ENCODE data around the gene DICER1. TPM values are rescaled to one million over a fixed set of nuclear protein-coding genes. Genes with fewer than 3 reads are reported as not detected.

Gene DICER1
- polyA plus RNA-seq, 2 of the 4 experiments (the other 2 are of a cell fraction): 14.1 to 46.3 TPM

DNA sequence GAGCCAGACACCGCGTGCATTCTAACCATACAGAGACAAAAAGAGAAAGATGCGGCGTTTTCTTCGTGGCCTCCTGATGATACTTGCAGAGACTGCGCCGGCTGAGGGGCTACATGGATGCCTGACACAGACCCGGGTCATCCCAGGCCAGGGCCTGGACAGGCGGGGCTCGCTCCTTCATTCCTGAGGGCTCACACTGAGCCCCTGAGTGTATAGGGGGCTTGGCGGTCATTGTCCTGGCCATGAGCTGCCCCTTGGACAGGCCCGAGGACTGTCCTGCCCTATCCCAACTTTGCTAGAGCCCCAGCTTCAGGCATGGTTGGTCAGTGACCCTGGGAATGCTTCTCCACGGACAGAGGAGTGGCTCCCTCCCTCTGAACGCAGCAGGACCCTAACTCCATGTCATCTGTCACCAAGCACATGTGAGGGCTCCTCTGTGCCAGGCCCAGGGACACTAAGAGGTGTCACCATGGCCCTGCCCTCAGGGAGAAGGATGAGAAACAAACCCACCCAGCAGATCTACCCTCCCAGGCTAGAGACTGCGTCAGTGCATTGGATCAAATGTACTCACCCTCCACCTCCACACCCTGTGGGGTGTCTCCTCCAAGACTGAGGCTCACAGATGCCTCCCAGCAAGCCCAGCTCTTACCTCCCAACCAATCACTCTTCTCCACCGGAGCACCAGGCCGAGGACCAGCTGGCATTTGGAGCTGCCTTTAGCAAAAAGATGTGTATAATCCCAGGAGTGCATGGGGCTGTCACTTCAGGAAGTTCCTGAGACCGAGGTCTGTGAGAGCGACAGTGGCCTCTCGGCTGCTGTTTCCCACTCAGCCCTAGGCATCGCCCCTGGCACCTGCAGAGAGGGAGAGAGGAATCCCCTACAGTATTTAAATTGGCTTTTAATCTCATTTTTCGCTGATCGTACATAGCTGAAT lies 102.7 kb downstream of the DICER1 start (continued):
- no peak for TF ChIP-seq EHF (CRISPR knock-in tag; IDR thresholded peaks at IDR 0.05)

DNA sequence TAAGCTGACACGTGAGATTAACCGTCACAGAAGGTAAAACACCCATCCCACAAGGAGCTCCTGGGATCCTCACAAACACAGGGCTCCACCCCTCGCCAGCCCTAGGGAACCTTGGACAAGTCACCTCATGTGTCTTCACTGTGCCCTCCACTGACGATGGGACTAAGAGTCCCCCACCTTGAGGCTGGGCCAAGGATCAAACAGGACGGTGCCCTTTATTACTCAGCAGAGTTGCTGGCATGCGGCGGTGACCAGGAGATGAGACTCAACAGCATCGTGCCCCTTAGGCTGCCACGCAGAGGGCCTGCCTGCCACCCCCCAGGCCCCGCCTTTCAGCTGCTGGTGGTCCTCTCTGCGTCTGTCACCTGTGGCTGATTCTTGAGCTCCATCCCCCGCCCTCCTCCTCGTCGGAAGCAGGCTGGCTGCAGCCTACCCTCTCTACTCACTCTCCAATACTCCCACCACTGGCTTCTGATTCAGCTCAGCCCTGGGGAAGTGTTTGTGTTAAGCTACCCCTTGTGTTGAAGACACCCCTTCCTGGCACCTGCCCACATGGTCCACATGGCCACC lies 105.2 kb downstream of the DICER1 start:
- TF ChIP-seq ZFP36 (IDR thresholded peaks at IDR 0.05; ENCODE audit: borderline replicate concordance, partially characterized antibody): no peak
- TF ChIP-seq, protein P1, sequence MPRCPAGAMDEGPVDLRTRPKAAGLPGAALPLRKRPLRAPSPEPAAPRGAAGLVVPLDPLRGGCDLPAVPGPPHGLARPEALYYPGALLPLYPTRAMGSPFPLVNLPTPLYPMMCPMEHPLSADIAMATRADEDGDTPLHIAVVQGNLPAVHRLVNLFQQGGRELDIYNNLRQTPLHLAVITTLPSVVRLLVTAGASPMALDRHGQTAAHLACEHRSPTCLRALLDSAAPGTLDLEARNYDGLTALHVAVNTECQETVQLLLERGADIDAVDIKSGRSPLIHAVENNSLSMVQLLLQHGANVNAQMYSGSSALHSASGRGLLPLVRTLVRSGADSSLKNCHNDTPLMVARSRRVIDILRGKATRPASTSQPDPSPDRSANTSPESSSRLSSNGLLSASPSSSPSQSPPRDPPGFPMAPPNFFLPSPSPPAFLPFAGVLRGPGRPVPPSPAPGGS (IDR thresholded peaks at IDR 0.05): no peak
- no peak for TF ChIP-seq MYC (IDR thresholded peaks at IDR 0.05; ENCODE audit: borderline replicate concordance, low read length)
- no peak for TF ChIP-seq GATA3 (IDR thresholded peaks at IDR 0.05; ENCODE audit: borderline replicate concordance)
- no peak for TF ChIP-seq FOXS1 (CRISPR knock-in tag; IDR thresholded peaks at IDR 0.05)
- no peak for TF ChIP-seq NPAS2 (CRISPR knock-in tag; IDR thresholded peaks at IDR 0.05; ENCODE audit: borderline replicate concordance)
- no peak for TF ChIP-seq EHMT2 (IDR thresholded peaks at IDR 0.05; ENCODE audit: low read depth)
- no peak for TF ChIP-seq FOSB (CRISPR knock-in tag; IDR thresholded peaks at IDR 0.05)
- no peak for TF ChIP-seq SREBF2 (IDR thresholded peaks at IDR 0.05)
- TF ChIP-seq HEYL (CRISPR knock-in tag; IDR thresholded peaks at IDR 0.05): no peak
- TF ChIP-seq ZNF302 (CRISPR knock-in tag; IDR thresholded peaks at IDR 0.05): no peak
- no peak for TF ChIP-seq RARB (CRISPR knock-in tag; IDR thresholded peaks at IDR 0.05)
- TF ChIP-seq CBX8 (IDR thresholded peaks at IDR 0.05): no peak
- CTCF ChIA-PET: no interaction called here
- FAIRE-seq (no peak), ATAC-seq (no peak), DNase-seq (ENCODE audit: low read depth in 1 of 2, low spot score in 1 of 2) (no peak)
- Histone ChIP-seq H3K27ac (no peak overlapping the region), H3K4me2 (no peak overlapping the region), H3K4me3 (no peak overlapping the region), H3K4me1 (no peaks in the 10 kb centered on the region), H3K9me3 (no peaks in the 10 kb centered on the region)
- WGBS (ENCODE audit: missing lambda C conversion rate): 68% methylated on average over 11 of the region's 14 CpGs
- POLR2A ChIA-PET: no interaction called here

DNA sequence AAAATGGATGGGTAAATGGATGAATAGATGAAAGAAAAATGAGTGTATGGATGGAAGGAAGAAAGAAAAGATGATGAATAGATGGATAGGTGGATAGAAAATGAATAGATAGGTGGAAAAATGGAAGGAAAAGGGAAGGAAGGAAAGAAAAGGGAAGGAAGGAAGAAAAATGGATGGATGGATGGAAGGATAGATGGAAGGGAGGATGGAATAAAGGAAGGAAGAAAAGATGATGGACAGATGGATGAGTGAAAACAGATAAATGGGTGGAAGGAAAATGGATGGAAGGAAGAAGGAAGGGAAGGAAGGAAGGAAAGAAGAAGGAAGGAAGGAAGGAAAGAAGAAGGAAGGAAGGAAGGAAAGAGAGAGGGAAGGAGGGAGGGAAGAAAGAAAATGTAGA lies 107.4 kb downstream of the DICER1 start:
- POLR2A ChIA-PET: no interaction called here

More for the DNA sequence above, 107.4 kb downstream of the DICER1 start:
- CTCF ChIA-PET: no interaction called here
- H3K9me3 ChIP-seq: no peaks in the 10 kb centered on the region
- H3K27ac ChIP-seq: no peak overlapping the region
- no peak overlapping the region for H3K4me3 ChIP-seq
- TF ChIP-seq, protein P2, sequence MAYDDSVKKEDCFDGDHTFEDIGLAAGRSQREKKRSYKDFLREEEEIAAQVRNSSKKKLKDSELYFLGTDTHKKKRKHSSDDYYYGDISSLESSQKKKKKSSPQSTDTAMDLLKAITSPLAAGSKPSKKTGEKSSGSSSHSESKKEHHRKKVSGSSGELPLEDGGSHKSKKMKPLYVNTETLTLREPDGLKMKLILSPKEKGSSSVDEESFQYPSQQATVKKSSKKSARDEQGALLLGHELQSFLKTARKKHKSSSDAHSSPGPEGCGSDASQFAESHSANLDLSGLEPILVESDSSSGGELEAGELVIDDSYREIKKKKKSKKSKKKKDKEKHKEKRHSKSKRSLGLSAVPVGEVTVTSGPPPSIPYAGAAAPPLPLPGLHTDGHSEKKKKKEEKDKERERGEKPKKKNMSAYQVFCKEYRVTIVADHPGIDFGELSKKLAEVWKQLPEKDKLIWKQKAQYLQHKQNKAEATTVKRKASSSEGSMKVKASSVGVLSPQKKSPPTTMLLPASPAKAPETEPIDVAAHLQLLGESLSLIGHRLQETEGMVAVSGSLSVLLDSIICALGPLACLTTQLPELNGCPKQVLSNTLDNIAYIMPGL (CRISPR knock-in tag; IDR thresholded peaks at IDR 0.05; ENCODE audit: borderline replicate concordance): no peak
- TF ChIP-seq EP300 (IDR thresholded peaks at IDR 0.05): no peak
- no peak for TF ChIP-seq RFX5 (IDR thresholded peaks at IDR 0.05)
- no peak for TF ChIP-seq SMC3 (IDR thresholded peaks at IDR 0.05)
- TF ChIP-seq GATA3 (IDR thresholded peaks at IDR 0.05; ENCODE audit: borderline replicate concordance): no peak
- no peak for TF ChIP-seq CBX8 (IDR thresholded peaks at IDR 0.05)
- TF ChIP-seq, protein P3, sequence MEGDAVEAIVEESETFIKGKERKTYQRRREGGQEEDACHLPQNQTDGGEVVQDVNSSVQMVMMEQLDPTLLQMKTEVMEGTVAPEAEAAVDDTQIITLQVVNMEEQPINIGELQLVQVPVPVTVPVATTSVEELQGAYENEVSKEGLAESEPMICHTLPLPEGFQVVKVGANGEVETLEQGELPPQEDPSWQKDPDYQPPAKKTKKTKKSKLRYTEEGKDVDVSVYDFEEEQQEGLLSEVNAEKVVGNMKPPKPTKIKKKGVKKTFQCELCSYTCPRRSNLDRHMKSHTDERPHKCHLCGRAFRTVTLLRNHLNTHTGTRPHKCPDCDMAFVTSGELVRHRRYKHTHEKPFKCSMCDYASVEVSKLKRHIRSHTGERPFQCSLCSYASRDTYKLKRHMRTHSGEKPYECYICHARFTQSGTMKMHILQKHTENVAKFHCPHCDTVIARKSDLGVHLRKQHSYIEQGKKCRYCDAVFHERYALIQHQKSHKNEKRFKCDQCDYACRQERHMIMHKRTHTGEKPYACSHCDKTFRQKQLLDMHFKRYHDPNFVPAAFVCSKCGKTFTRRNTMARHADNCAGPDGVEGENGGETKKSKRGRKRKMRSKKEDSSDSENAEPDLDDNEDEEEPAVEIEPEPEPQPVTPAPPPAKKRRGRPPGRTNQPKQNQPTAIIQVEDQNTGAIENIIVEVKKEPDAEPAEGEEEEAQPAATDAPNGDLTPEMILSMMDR (IDR thresholded peaks at IDR 0.05): no peak
- no peak for TF ChIP-seq MAZ (IDR thresholded peaks at IDR 0.05; ENCODE audit: borderline replicate concordance, low read depth, low read length)
- TF ChIP-seq PHF8 (IDR thresholded peaks at IDR 0.05; ENCODE audit: borderline replicate concordance, low read depth): no peak
- no peak for TF ChIP-seq RARB (CRISPR knock-in tag; IDR thresholded peaks at IDR 0.05)
- no peak for TF ChIP-seq ZFP36 (IDR thresholded peaks at IDR 0.05; ENCODE audit: borderline replicate concordance, partially characterized antibody)
- TF ChIP-seq HOXA7 (CRISPR knock-in tag; IDR thresholded peaks at IDR 0.05): no peak
- TF ChIP-seq, protein P4, sequence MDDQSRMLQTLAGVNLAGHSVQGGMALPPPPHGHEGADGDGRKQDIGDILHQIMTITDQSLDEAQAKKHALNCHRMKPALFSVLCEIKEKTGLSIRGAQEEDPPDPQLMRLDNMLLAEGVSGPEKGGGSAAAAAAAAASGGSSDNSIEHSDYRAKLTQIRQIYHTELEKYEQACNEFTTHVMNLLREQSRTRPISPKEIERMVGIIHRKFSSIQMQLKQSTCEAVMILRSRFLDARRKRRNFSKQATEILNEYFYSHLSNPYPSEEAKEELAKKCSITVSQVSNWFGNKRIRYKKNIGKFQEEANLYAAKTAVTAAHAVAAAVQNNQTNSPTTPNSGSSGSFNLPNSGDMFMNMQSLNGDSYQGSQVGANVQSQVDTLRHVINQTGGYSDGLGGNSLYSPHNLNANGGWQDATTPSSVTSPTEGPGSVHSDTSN (IDR thresholded peaks at IDR 0.05): no peak
- no peak for TF ChIP-seq ESRRA (IDR thresholded peaks at IDR 0.05; ENCODE audit: borderline replicate concordance, low read length)
- DNase-seq (ENCODE audit: low read depth in 1 of 2, low spot score in 1 of 2): no peak
- no peak overlapping the region for H3K4me2 ChIP-seq
- no peak for FAIRE-seq
- H3K4me1 ChIP-seq: no peaks in the 10 kb centered on the region
- no peak for ATAC-seq

Measured in A549 (cell line).